Astrocyte (in vitro differentiated cells and primary cell): ENCODE data around the gene KBTBD12. TPM values are rescaled to one million over a fixed set of nuclear protein-coding genes. Genes with fewer than 3 reads are reported as not detected.

Experiments
- DNase-seq: peaks from one replicate; pipeline ENCODE4 v3.0.0-alpha.2; 2010; ENCODE audit warnings: low read depth
- FAIRE-seq: peaks from 2 replicates; lab custom pipeline; 2011; peaks lifted over from hg19 to GRCh38; lab: Jason Lieb, UNC
- H2AFZ ChIP-seq: 2 replicates; pipeline ENCODE4 v1.6.0; 2012; ENCODE audit warnings: low read depth, low read length, inconsistent platforms
- H3K27ac ChIP-seq: 2 replicates; pipeline ENCODE4 v1.5.1; 2011; ENCODE audit warnings: low read depth, low read length, inconsistent platforms
- H3K27me3 ChIP-seq: 2 replicates; pipeline ENCODE4 v1.6.0; 2011; ENCODE audit warnings: low read length, inconsistent platforms; ENCODE audit not compliant: insufficient read depth
- H3K36me3 ChIP-seq: 2 replicates; pipeline ENCODE4 v1.5.1; 2011; ENCODE audit warnings: low read length, inconsistent platforms; ENCODE audit not compliant: insufficient read depth
- H3K4me1 ChIP-seq: 2 replicates; pipeline ENCODE4 v1.5.1; 2011; ENCODE audit warnings: low read length, inconsistent platforms; ENCODE audit not compliant: insufficient read depth
- H3K4me2 ChIP-seq: 2 replicates; pipeline ENCODE4 v1.6.0; 2012; ENCODE audit warnings: low read length, inconsistent platforms
- H3K4me3 ChIP-seq: 2 replicates; pipeline ENCODE4 v1.5.1; 2011; ENCODE audit warnings: low read depth, mild to moderate bottlenecking, low read length, inconsistent platforms; ENCODE audit not compliant: insufficient read depth
- H3K79me2 ChIP-seq: 2 replicates; pipeline ENCODE4 v1.6.0; 2012; ENCODE audit warnings: mild to moderate bottlenecking, low read length, inconsistent platforms; ENCODE audit not compliant: insufficient read depth
- H3K9ac ChIP-seq: 2 replicates; pipeline ENCODE4 v1.6.0; 2012; ENCODE audit warnings: mild to moderate bottlenecking, low read length, inconsistent platforms
- H3K9me3 ChIP-seq: 2 replicates; pipeline ENCODE4 v1.5.1; 2012; ENCODE audit warnings: low read depth, mild to moderate bottlenecking, low read length, inconsistent platforms; ENCODE audit not compliant: insufficient read depth
- H4K20me1 ChIP-seq: 2 replicates; pipeline ENCODE4 v1.6.0; 2012; ENCODE audit warnings: low read length, inconsistent platforms; ENCODE audit not compliant: insufficient read depth
- H3K27ac Mint-ChIP-seq: one replicate; pipeline ENCODE4 v1.8.0; 2021; ENCODE audit warnings: mild to moderate bottlenecking, mixed read lengths; ENCODE audit not compliant: unreplicated experiment
- H3K27me3 Mint-ChIP-seq: one replicate; pipeline ENCODE4 v1.8.0; 2021; ENCODE audit warnings: low read depth, mixed read lengths; ENCODE audit not compliant: unreplicated experiment
- H3K36me3 Mint-ChIP-seq: one replicate; pipeline ENCODE4 v1.8.0; 2021; ENCODE audit warnings: low read depth, mixed read lengths; ENCODE audit not compliant: unreplicated experiment
- H3K4me1 Mint-ChIP-seq: one replicate; pipeline ENCODE4 v1.8.0; 2021; ENCODE audit warnings: low read depth, mixed read lengths; ENCODE audit not compliant: unreplicated experiment
- H3K4me3 Mint-ChIP-seq: one replicate; pipeline ENCODE4 v1.8.0; 2021; ENCODE audit warnings: mild to moderate bottlenecking, moderate library complexity, mixed read lengths; ENCODE audit not compliant: unreplicated experiment
- H3K9me3 Mint-ChIP-seq: one replicate; pipeline ENCODE4 v1.8.0; 2021; ENCODE audit warnings: mild to moderate bottlenecking, mixed read lengths; ENCODE audit not compliant: unreplicated experiment
- EZH2 ChIP-seq: IDR thresholded peaks from 2 replicates; pipeline ENCODE4 v1.6.1; 2012; ENCODE audit warnings: mild to moderate bottlenecking, low read length, inconsistent platforms; ENCODE audit not compliant: insufficient read depth
- total RNA-seq: library from RNA; stranded (reverse); gene quantifications from 2 replicates; pipeline ENCODE4 v1.2.1, GENCODE V29; 2021
- TF ChIP-seq, protein P1 (sequence below): IDR thresholded peaks from 2 replicates; pipeline ENCODE4 v1.5.1; 2011; ENCODE audit warnings: low read depth, mild to moderate bottlenecking, inconsistent platforms, low read length, moderate library complexity; ENCODE audit not compliant: insufficient read depth

Gene KBTBD12
- total RNA-seq, 1 donor from 2014 or later: not detected

DNA sequence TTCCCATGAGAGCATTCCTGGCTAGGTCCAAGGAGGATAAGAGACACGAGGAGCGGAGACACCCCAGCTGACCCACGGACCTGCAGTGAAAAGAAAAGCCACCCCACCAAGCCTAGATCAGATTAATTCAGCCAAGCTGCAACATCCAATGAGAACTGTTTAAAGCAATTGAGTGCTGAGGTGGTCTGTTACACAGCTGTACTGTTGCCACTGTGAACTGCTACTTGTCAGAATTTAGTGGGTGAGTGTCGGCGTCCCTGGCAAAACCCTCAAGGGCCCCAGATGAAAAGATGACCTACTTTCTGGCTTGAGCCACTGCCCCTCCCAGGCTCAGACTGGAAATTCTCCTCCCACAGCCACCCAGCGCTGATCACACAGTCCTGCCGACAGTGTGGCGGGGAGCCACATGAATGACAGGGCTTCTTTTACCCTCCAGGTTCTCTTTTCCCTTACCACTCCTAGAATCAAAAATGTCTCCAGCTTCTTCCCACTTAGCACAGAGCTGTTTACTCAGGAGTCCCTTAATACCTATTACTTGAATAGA lies 26.4 kb upstream of the KBTBD12 start:
- Histone ChIP-seq H3K79me2 (no peaks in the 10 kb centered on the region), H4K20me1 (no peaks in the 10 kb centered on the region), H3K27ac (peak overlapping the region; percentile 15), H3K9me3 (peaks cover 15% of the 10 kb centered on the region), H3K4me2 (no peak overlapping the region), H3K4me1 (peaks cover 30% of the 10 kb centered on the region), H2AFZ (no peak overlapping the region), H3K27me3 (no peaks in the 10 kb centered on the region), H3K36me3 (no peaks in the 10 kb centered on the region), H3K4me3 (no peak overlapping the region), H3K9ac (peak overlapping the region; percentile 0)
- no peak overlapping the region for H3K27ac Mint-ChIP-seq
- FAIRE-seq (no peak), DNase-seq (no peak)
- peaks cover 16% of the 10 kb centered on the region for H3K9me3 Mint-ChIP-seq
- H3K4me1 Mint-ChIP-seq: peaks cover 22% of the 10 kb centered on the region
- H3K36me3 Mint-ChIP-seq: peaks cover 2% of the 10 kb centered on the region
- TF ChIP-seq, protein P1, sequence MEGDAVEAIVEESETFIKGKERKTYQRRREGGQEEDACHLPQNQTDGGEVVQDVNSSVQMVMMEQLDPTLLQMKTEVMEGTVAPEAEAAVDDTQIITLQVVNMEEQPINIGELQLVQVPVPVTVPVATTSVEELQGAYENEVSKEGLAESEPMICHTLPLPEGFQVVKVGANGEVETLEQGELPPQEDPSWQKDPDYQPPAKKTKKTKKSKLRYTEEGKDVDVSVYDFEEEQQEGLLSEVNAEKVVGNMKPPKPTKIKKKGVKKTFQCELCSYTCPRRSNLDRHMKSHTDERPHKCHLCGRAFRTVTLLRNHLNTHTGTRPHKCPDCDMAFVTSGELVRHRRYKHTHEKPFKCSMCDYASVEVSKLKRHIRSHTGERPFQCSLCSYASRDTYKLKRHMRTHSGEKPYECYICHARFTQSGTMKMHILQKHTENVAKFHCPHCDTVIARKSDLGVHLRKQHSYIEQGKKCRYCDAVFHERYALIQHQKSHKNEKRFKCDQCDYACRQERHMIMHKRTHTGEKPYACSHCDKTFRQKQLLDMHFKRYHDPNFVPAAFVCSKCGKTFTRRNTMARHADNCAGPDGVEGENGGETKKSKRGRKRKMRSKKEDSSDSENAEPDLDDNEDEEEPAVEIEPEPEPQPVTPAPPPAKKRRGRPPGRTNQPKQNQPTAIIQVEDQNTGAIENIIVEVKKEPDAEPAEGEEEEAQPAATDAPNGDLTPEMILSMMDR: no peak
- TF ChIP-seq EZH2: no peak
- H3K27me3 Mint-ChIP-seq: no peaks in the 10 kb centered on the region
- no peak overlapping the region for H3K4me3 Mint-ChIP-seq

DNA sequence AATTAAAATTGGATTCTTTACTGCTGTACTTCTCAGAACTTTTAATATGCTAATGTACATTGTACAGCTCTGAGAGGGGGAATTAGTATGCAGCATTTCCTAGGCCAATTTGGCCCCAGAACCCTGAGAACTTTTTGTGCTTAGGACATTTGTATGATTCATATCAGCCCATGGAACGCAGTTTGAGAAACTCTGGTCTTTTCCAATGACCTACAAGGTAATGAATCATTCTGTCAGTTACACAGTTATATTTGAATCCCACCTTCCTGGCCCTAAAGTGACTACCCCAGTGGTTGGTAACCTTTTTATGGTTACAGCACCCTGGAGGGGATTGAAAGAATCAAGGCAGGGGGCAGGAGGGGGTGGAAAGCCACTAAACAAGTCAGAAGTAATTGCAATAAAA lies 25.6 kb upstream of the KBTBD12 start:
- no peak overlapping the region for H3K4me3 Mint-ChIP-seq

More for the DNA sequence above, 25.6 kb upstream of the KBTBD12 start:
- Histone ChIP-seq H3K27me3 (no peaks in the 10 kb centered on the region), H3K27ac (peak overlapping the region; percentile 65), H3K9ac (peak overlapping the region; percentile 33), H3K4me3 (no peak overlapping the region), H3K36me3 (no peaks in the 10 kb centered on the region), H3K4me1 (peaks cover 30% of the 10 kb centered on the region), H3K9me3 (peaks cover 15% of the 10 kb centered on the region), H3K79me2 (no peaks in the 10 kb centered on the region), H3K4me2 (peak overlapping the region; percentile 8), H2AFZ (no peak overlapping the region), H4K20me1 (no peaks in the 10 kb centered on the region)
- Mint-ChIP-seq H3K27ac (peak overlapping the region; percentile 84), H3K4me1 (peaks cover 22% of the 10 kb centered on the region), H3K36me3 (peaks cover 2% of the 10 kb centered on the region), H3K27me3 (no peaks in the 10 kb centered on the region), H3K9me3 (peaks cover 19% of the 10 kb centered on the region)
- no peak for FAIRE-seq
- TF ChIP-seq, protein P1: no peak
- peak; percentile 76 for DNase-seq
